Thoracic aorta (tissue), 2 donors: ENCODE measurements around the gene ATP13A2. TPM values are rescaled to one million over a fixed set of nuclear protein-coding genes. Genes with fewer than 3 reads are reported as not detected.
A peak's percentile ranks its signal among the peaks of the same experiment; 100 is the strongest.
"Not testable (repeated sequence)": the region's sequence is repeated elsewhere in the genome, so short reads cannot be mapped to it uniquely, and the experiment has no call there.

Experiments
- ATAC-seq: fragments of 150-250 bp; one replicate; pipeline ENCODE4 v1.8.0; 2017; ENCODE audit warnings: low read depth; ENCODE audit not compliant: insufficient number of reproducible peaks, low FRiP score
- DNase-seq: peaks from one replicate; pipeline ENCODE4 v3.0.0-alpha.2; 2020; ENCODE audit warnings: low spot score
- H3K27ac ChIP-seq, 2 donors: fragments of 200-600 bp; sonication (generic); 1 replicate in 1 of 2; 2 replicates in 1 of 2; pipeline ENCODE4 v1.5.1; 2016; ENCODE audit warnings: mild to moderate bottlenecking in 2 of 2, moderate library complexity in 2 of 2
- H3K27me3 ChIP-seq: fragments of 200-600 bp; sonication (generic); replicated peaks from 2 replicates; pipeline ENCODE4 v1.6.0; 2016; ENCODE audit warnings: mild to moderate bottlenecking; ENCODE audit not compliant: insufficient read depth
- H3K36me3 ChIP-seq: fragments of 200-600 bp; sonication (generic); one replicate; pipeline ENCODE4 v1.5.1; 2016
- H3K4me1 ChIP-seq, 2 donors: fragments of 200-600 bp; sonication (generic); 1 replicate in 1 of 2; 2 replicates in 1 of 2; pipeline versions ENCODE4 v1.5.1 to v1.6.0; 2016; ENCODE audit warnings: low read depth in 2 of 2, mild to moderate bottlenecking in 1 of 2; ENCODE audit not compliant: control insufficient read depth in 1 of 2
- H3K4me3 ChIP-seq: fragments of 200-600 bp; sonication (generic); 2 replicates; pipeline ENCODE4 v1.5.1; 2016; ENCODE audit warnings: mild to moderate bottlenecking
- H3K9me3 ChIP-seq: fragments of 200-600 bp; sonication (generic); 2 replicates; pipeline ENCODE4 v1.5.1; 2016
- total RNA-seq, 2 donors: library from RNA; depleted of rRNA; stranded (reverse); fragments of >200 nt; gene quantifications; one replicate each; pipeline versions ENCODE4 v1.1.0 to v1.2.3, GENCODE V29; 2016
- TF ChIP-seq, protein P1 (sequence below): fragments of 200-600 bp; sonication (generic); IDR thresholded peaks from one replicate; pipeline ENCODE4 v1.5.1; 2019; ENCODE audit warnings: antibody characterized with exemption

Gene ATP13A2
- total RNA-seq, 2 donors from 2014 or later, result 45.1 to 59.0 TPM

GRCh38 chr1:16967095-16967575, 44.6 kb downstream of the ATP13A2 start:
- H3K4me1 ChIP-seq, result peaks cover 13 to 45% of the 10 kb centered on the region in 2 donors
- peak overlapping the region; percentile 54 to 58 for H3K27ac ChIP-seq
- TF ChIP-seq, protein P1, sequence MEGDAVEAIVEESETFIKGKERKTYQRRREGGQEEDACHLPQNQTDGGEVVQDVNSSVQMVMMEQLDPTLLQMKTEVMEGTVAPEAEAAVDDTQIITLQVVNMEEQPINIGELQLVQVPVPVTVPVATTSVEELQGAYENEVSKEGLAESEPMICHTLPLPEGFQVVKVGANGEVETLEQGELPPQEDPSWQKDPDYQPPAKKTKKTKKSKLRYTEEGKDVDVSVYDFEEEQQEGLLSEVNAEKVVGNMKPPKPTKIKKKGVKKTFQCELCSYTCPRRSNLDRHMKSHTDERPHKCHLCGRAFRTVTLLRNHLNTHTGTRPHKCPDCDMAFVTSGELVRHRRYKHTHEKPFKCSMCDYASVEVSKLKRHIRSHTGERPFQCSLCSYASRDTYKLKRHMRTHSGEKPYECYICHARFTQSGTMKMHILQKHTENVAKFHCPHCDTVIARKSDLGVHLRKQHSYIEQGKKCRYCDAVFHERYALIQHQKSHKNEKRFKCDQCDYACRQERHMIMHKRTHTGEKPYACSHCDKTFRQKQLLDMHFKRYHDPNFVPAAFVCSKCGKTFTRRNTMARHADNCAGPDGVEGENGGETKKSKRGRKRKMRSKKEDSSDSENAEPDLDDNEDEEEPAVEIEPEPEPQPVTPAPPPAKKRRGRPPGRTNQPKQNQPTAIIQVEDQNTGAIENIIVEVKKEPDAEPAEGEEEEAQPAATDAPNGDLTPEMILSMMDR, result no peak
- ATAC-seq (peak; percentile 44), DNase-seq (no peak)
- H3K4me3 ChIP-seq, result no peak overlapping the region
- peaks cover 16% of the 10 kb centered on the region for H3K36me3 ChIP-seq
- no peaks in the 10 kb centered on the region for H3K27me3 ChIP-seq
- H3K9me3 ChIP-seq, result no peaks in the 10 kb centered on the region

DNA sequence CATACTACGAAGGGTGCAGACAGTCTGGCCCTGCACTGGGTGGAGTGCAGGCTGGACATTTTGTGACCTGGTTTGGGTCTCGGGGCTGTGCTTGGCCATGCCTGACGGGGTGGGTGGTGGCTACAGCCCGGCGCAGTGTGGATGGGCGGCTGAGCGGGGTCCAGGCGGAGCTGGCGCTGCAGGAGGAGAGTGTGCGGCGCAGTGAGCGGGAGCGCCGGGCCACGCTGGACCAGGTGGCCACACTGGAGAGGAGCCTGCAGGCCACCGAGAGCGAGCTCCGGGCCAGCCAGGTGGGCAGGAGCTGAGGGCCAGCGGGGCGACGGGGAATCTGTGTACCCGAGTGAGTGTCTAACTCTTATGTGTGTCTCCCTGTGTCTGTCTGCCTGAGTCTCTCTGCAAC, 45.4 kb downstream of the ATP13A2 start:
- Histone ChIP-seq H3K36me3 (peaks cover 16% of the 10 kb centered on the region), H3K4me3 (no peak overlapping the region), H3K27ac (peak overlapping the region in 1 of 2 donors; percentile 54), H3K9me3 (no peaks in the 10 kb centered on the region), H3K27me3 (no peaks in the 10 kb centered on the region), H3K4me1 (peaks cover 14 to 40% of the 10 kb centered on the region in 2 donors)
- TF ChIP-seq, protein P1, result no peak
- DNase-seq, result no peak
- ATAC-seq, result no peak

DNA sequence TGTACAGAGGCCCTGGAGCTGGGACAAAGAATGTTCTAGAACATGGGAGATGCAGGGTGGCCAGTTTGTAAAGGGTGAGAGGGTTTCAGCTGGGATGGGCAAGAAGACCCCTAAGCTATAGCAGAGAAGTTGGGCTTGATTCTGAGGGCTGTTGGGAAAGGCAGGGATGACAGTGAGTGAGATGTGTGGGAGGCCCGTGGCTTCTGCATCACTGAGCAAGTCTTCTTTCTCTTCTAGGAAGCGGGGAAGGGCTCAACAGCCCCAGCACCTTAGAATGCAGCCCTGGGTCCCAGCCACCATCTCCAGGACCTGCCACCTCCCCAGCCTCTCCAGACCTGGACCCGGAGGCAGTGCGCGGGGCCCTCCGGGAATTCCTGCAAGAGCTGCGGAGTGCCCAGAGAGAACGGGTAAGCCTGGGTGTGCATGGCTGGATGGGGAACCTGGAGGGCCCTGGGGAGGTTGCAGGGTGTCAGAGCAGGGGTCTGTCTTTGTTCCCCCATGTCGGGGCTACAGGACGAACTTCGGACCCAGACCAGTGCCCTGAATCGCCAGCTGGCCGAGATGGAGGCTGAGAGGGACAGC, 46.2 kb downstream of the ATP13A2 start:
- ATAC-seq, result no peak
- no peaks in the 10 kb centered on the region for H3K27me3 ChIP-seq
- no peak overlapping the region for H3K27ac ChIP-seq
- no peak for DNase-seq
- H3K4me1 ChIP-seq, result peaks cover 16 to 44% of the 10 kb centered on the region in 2 donors
- no peak overlapping the region for H3K4me3 ChIP-seq
- H3K36me3 ChIP-seq, result peaks cover 14% of the 10 kb centered on the region
- H3K9me3 ChIP-seq, result no peaks in the 10 kb centered on the region
- TF ChIP-seq, protein P1, result no peak

GRCh38 chr1:16964169-16964568, 47.6 kb downstream of the ATP13A2 start:
- Histone ChIP-seq H3K36me3 (peaks cover 12% of the 10 kb centered on the region), H3K4me1 (peaks cover 16 to 49% of the 10 kb centered on the region in 2 donors), H3K27ac (peak overlapping the region in 1 of 2 donors; percentile 57)
- ATAC-seq, H3K9me3 ChIP-seq, H3K27me3 ChIP-seq, H3K4me3 ChIP-seq, DNase-seq: not testable (repeated sequence)

DNA sequence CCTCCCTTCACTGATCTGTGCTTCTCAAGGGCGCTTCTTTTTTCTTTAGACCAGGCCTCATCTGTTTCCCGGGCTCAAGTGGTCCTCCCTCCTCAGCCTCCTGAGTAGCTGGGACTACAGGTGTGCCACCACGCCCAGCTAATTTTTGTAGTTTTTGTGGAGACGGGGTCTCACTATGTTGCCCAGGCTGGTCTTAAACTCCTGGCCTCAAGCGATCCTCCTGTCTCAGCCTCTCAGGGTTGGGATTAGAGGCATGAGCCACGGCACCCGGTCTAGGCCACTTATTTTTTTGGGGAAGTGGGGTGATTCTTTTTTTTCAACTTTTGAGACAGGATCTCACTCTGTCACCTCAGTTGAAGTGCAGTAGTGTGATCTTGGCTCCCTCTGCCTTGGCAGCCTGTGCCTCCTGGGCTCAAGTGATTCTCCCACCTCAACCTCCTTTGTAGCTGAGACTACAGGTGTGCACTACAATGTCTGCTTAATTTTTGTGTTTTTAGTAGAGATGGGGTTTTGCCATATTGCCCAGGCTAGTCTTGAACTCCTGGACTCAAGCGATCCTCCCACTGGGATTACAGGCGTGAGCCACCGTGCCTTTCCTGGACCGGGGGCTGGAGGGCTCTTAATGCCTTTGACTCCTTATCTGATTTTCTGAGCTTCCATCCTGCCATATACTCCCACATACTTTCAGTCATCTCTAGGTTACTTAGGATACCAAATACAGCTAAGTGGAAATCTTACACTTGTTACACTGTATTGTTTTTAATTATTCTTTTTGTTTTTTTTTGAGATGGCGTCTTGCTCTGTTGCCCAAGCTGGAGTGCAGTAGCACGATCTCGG, 50.2 kb downstream of the ATP13A2 start:
- peaks cover 7 to 35% of the 10 kb centered on the region in 2 donors for H3K4me1 ChIP-seq
- H3K4me3 ChIP-seq, result peak overlapping the region; percentile 60
- peaks cover 12% of the 10 kb centered on the region for H3K36me3 ChIP-seq
- peak overlapping the region; percentile 46 to 50 for H3K27ac ChIP-seq
- no peaks in the 10 kb centered on the region for H3K9me3 ChIP-seq
- no peak for DNase-seq
- H3K27me3 ChIP-seq, result no peaks in the 10 kb centered on the region
- TF ChIP-seq, protein P1, result no peak
- ATAC-seq, result no peak
